HG02588 (cell line): ENCODE measurements around the gene CROCC2.

Experiments
- ATAC-seq: cut with Tn5 transposase; IDR thresholded peaks from one replicate; pipeline ENCODE4 v1.9.1; 2021; ENCODE audit warnings: mild to moderate bottlenecking, moderate library complexity; ENCODE audit not compliant: unreplicated experiment

CROCC2 gene

GRCh38 chr2:240996161-240996833 lies 90.2 kb downstream of the CROCC2 start:
- ATAC-seq: no peak

- no peak for ATAC-seq
Measured at GRCh38 chr2:240996834-240997140, 90.7 kb downstream of the CROCC2 start.

- no peak for ATAC-seq
Measured at GRCh38 chr2:240997141-240997855, 91.2 kb downstream of the CROCC2 start.

- ATAC-seq: no peak
Measured at GRCh38 chr2:240997856-240998705, 91.9 kb downstream of the CROCC2 start, which contains the start of gene SNED1. TSS of gene SNED1 (plus strand) at chr2:240998618. CDS start at chr2:240998838, 220 bp downstream.

- ATAC-seq: no peak
Measured at GRCh38 chr2:240998706-240998994, 92.5 kb downstream of the CROCC2 start.

- no peak for ATAC-seq
Measured at GRCh38 chr2:240998995-240999791, 93.1 kb downstream of the CROCC2 start.

GRCh38 chr2:240999873-241000541 lies 93.9 kb downstream of the CROCC2 start:
- no peak for ATAC-seq

- ATAC-seq: no peak
Measured at GRCh38 chr2:241000831-241001321, 94.7 kb downstream of the CROCC2 start.

- ATAC-seq: no peak
Measured at GRCh38 chr2:241001413-241002274, 95.5 kb downstream of the CROCC2 start.

- ATAC-seq: no peak
Measured at GRCh38 chr2:241002275-241003046, 96.3 kb downstream of the CROCC2 start.

GRCh38 chr2:241003047-241003360 lies 96.9 kb downstream of the CROCC2 start:
- no peak for ATAC-seq

- ATAC-seq: no peak
Measured at GRCh38 chr2:241003369-241003768, 97.2 kb downstream of the CROCC2 start.

GRCh38 chr2:241003830-241004564 lies 97.9 kb downstream of the CROCC2 start:
- ATAC-seq: no peak

- no peak for ATAC-seq
Measured at GRCh38 chr2:241005569-241005968, 99.4 kb downstream of the CROCC2 start.

GRCh38 chr2:241006412-241006811 lies 100.3 kb downstream of the CROCC2 start:
- ATAC-seq: no peak

GRCh38 chr2:241007111-241007510 lies 101.0 kb downstream of the CROCC2 start:
- no peak for ATAC-seq

GRCh38 chr2:241007880-241008710 lies 102.0 kb downstream of the CROCC2 start:
- no peak for ATAC-seq
